NB4 (cell line): Measurements from ENCODE around the gene NME4.

Experiments used
- DNase-seq: peaks from one replicate; pipeline ENCODE4 v3.0.0; 2010; ENCODE audit warnings: low read depth
- H3K4me3 ChIP-seq: one replicate; pipeline ENCODE4 v1.5.1; 2011; ENCODE audit warnings: mild to moderate bottlenecking, low read depth, low read length, moderate library complexity
- MYC ChIP-seq: IDR thresholded peaks from 2 replicates; pipeline ENCODE4 v1.6.1; 2011; ENCODE audit warnings: low read depth, low read length
- POLR2A ChIP-seq: IDR thresholded peaks from 2 replicates; pipeline ENCODE4 v1.6.1; 2011; ENCODE audit warnings: mild to moderate bottlenecking; ENCODE audit not compliant: insufficient read length; ENCODE audit errors: extremely low read depth
- TF ChIP-seq, protein P1 (sequence below): IDR thresholded peaks from 2 replicates; pipeline ENCODE4 v1.6.1; 2011; ENCODE audit warnings: low read depth, low read length
- TF ChIP-seq, protein P2 (sequence below): IDR thresholded peaks from one replicate; pipeline ENCODE4 v1.5.1; 2012; ENCODE audit warnings: low read depth, low read length

Gene NME4

DNA sequence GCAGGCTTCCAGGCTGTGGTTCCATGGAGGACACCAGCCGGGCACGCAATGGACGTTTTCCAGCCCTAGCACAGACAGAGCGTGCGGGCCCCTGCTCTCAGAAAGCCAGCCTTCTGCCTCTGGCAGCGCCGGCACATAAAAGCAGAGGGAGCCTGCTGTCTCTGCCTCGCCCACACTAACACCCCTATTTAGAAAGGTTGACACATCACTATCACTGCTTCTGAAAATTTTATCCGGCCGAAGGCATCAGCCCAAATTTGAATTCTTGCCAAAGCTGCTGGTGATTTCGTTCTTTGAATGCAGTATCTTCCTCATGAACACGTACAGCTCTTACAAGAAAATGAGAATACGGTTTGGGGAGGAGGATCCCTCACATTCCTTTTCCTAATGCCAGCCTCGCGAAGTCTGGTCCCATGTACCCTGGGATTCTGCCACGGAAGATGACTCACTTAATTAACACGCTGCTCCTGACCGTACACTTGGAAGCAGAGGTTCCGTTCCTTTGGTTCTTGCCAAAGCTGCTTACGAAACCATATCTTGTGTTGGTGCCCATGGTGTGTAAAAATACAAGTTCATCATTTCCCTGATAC lies 27.1 kb downstream of the NME4 start:
- TF ChIP-seq MYC (no peak), POLR2A (no peak)
- TF ChIP-seq, protein P1, sequence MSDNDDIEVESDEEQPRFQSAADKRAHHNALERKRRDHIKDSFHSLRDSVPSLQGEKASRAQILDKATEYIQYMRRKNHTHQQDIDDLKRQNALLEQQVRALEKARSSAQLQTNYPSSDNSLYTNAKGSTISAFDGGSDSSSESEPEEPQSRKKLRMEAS, result no peak
- TF ChIP-seq, protein P2, sequence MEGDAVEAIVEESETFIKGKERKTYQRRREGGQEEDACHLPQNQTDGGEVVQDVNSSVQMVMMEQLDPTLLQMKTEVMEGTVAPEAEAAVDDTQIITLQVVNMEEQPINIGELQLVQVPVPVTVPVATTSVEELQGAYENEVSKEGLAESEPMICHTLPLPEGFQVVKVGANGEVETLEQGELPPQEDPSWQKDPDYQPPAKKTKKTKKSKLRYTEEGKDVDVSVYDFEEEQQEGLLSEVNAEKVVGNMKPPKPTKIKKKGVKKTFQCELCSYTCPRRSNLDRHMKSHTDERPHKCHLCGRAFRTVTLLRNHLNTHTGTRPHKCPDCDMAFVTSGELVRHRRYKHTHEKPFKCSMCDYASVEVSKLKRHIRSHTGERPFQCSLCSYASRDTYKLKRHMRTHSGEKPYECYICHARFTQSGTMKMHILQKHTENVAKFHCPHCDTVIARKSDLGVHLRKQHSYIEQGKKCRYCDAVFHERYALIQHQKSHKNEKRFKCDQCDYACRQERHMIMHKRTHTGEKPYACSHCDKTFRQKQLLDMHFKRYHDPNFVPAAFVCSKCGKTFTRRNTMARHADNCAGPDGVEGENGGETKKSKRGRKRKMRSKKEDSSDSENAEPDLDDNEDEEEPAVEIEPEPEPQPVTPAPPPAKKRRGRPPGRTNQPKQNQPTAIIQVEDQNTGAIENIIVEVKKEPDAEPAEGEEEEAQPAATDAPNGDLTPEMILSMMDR, result no peak
- peak; percentile 48 for DNase-seq
- no peak overlapping the region for H3K4me3 ChIP-seq

DNA sequence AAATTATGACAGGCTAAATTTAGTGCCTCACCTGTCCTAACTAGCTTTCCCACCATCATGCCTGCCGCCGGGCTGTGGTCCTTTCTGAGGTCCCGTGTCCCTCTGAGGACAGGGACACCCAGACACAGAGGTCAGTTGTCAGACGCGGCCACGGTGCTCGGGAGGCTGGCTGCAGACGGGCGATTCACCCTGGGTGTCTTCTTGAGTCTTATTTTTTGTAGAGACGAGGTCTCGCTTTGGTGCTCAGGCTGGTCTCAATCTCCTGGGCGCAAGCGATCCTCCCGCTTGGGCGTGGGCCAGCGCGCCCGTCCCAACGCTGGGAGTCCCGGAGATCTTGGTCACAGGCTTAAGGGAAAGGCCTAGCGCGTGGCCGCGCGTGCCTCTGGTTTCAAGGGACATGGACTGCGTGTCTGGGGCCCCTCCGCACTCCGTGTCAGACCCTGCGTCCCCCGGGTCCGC lies 27.7 kb downstream of the NME4 start:
- DNase-seq, result peak; percentile 33
- H3K4me3 ChIP-seq, result peak overlapping the region; percentile 43
- no peak for TF ChIP-seq POLR2A
- TF ChIP-seq MYC, result no peak
- TF ChIP-seq, protein P1, result no peak
- TF ChIP-seq, protein P2, result no peak

DNA sequence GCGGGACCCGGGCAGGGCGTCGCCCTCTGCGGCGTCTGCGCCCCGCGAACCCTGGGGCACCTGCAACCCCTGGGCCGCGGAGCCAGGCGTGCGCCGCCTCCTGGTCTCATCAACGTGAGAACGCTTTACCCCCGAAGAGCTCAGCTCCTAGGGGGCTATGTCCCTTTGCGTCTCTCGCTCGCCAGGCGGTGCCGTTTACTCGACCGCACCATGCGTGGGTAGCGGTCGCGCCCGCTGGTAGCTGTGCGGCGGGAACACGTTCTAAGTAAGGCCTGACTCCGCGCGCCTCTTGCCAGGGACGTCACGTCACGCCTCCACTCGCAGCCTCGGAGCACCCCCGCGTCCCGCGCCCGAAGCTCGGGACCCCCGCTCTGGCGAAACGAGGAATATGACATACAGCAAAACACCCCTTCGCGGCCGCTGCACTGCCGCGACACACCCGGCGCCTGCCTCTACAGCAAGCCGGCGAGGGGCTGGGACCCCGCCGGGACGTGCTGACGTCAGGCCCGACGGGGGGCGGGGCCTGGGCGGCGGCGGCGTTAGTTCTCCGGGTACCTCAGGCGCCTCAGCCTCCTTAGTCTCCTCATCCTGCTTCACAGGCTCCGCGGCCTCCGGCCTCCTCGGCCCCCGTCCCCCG lies 28.2 kb downstream of the NME4 start, which contains the start of gene RAB11FIP3:
Gene RAB11FIP3, plus strand, starts transcription at position 568 of the 637 bp plus-strand sequence. CDS start 358 bp downstream, outside the sequence.
- TF ChIP-seq MYC (no peak), POLR2A (peak; percentile 62)
- TF ChIP-seq, protein P2, result peak; percentile 8
- TF ChIP-seq, protein P1, result 0 out of 2 replicates have a peak, but pooled peaks have one; percentile 13
- peak; percentile 86 for DNase-seq
- H3K4me3 ChIP-seq, result peak within 1 kb of the TSS; percentile 43

DNA sequence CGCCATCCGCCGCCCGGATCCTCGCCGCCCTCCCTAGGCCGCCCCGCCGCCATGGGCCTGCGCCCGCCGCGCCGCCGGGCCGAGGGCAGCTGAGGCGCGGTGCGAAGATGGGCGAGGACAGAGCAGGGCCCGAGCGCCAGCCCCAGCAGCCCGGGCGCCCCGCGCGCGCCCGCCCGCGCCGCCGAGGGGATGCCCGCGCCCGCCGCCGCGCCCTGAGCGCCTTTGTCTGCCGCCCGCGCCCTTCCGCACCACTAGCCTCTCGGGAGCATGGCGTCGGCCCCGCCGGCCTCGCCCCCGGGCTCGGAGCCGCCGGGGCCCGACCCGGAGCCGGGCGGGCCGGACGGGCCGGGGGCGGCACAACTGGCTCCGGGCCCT lies 28.7 kb downstream of the NME4 start:
- DNase-seq, result no peak
- no peak for TF ChIP-seq MYC
- no peak for TF ChIP-seq POLR2A
- TF ChIP-seq, protein P1, result no peak
- TF ChIP-seq, protein P2, result no peak
- no peak overlapping the region for H3K4me3 ChIP-seq

DNA sequence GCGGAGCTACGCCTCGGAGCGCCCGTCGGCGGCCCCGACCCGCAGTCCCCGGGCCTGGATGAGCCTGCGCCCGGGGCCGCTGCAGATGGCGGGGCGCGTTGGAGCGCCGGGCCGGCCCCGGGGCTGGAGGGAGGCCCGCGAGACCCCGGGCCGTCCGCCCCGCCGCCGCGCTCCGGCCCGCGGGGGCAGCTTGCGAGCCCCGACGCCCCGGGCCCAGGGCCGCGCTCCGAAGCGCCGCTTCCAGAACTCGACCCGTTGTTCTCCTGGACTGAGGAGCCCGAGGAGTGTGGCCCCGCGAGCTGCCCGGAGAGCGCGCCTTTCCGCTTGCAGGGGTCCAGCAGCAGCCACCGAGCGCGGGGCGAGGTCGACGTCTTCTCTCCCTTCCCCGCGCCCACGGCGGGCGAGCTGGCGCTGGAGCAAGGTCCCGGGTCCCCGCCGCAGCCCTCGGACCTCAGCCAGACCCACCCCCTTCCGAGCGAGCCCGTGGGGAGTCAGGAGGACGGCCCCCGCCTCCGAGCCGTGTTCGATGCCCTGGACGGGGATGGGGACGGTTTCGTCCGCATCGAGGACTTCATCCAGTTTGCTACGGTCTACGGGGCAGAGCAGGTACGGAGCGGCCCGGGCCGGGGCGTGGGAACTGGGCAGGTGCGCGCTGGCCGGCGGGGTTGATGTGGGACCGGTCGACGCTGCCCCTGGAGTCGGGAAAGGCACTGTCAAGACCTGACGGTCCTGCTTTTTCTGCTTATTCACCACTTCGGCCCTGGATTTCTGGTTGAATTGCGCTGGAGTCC lies 29.3 kb downstream of the NME4 start:
- peak overlapping the region; percentile 13 for H3K4me3 ChIP-seq
- peak; percentile 12 for DNase-seq
- TF ChIP-seq MYC (no peak), POLR2A (no peak)
- TF ChIP-seq, protein P1, result no peak
- TF ChIP-seq, protein P2, result no peak
